ENCODE results near the gene OR5C1. TPM values are rescaled to one million over a fixed set of nuclear protein-coding genes. Genes with fewer than 3 reads are reported as not detected.
A peak's percentile ranks its signal among the peaks of the same experiment; 100 is the strongest.

Gene OR5C1
- total and polyA plus RNA-seq, 4 donors, result not detected

- H3K4me1 ChIP-seq (ENCODE audit: control insufficient read depth, insufficient read depth, low read length), result no peaks in the 10 kb centered on the region
- no peak for DNase-seq (ENCODE audit: low read depth in 4 of 6, low spot score in 6 of 6)
- no peaks in the 10 kb centered on the region for H3K27me3 ChIP-seq (ENCODE audit: control insufficient read depth, insufficient read depth, low read length)
- no peaks in the 10 kb centered on the region for H3K36me3 ChIP-seq (ENCODE audit: control insufficient read depth, insufficient read depth, low read length)
- no peak overlapping the region for H3K27ac ChIP-seq (ENCODE audit: low read depth, low read length)
- H3K9me3 ChIP-seq (ENCODE audit: control insufficient read depth, insufficient read depth, low read length), result no peaks in the 10 kb centered on the region
- H3K4me3 ChIP-seq (ENCODE audit: low read depth, low read length), result no peak overlapping the region
- 100% methylated on average over 1 of the region's 4 CpGs for WGBS (ENCODE audit: insufficient coverage)
Measured at GRCh38 chr9:122786338-122786737, 2.4 kb upstream of the OR5C1 start.

DNA sequence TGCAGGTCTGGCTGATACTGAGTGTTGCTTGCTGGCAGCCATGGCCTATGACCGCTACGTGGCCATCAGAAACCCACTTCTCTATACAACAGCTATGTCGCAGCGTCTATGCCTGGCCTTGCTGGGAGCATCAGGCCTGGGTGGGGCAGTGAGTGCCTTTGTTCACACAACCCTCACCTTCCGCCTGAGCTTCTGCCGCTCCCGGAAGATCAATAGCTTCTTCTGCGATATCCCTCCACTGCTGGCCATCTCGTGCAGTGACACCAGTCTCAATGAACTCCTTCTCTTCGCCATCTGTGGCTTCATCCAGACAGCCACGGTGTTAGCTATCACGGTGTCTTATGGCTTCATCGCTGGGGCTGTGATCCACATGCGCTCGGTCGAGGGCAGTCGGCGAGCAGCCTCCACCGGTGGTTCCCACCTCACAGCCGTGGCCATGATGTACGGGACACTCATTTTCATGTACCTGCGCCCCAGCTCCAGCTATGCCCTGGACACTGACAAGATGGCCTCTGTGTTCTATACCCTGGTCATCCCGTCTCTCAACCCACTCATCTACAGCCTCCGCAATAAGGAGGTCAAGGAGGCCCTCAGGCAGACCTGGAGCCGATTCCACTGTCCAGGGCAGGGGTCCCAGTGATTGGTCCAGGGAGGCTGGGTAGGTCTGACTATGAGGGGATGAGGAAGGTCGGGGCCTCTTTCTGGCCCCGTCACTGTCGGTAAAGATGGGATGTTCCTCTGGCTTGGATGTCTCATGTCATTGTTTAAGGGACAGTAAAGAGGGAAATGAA is 718 bp downstream of the OR5C1 start:
- H3K9me3 ChIP-seq (ENCODE audit: control insufficient read depth, insufficient read depth, low read length), result no peaks in the 10 kb centered on the region
- WGBS (ENCODE audit: insufficient coverage), result 94% methylated on average over 25 of the region's 28 CpGs
- no peak overlapping the region for H3K27ac ChIP-seq (ENCODE audit: low read depth, low read length)
- no peak for DNase-seq (ENCODE audit: low read depth in 4 of 6, low spot score in 6 of 6)
- H3K36me3 ChIP-seq (ENCODE audit: control insufficient read depth, insufficient read depth, low read length), result no peaks in the 10 kb centered on the region
- no peaks in the 10 kb centered on the region for H3K27me3 ChIP-seq (ENCODE audit: control insufficient read depth, insufficient read depth, low read length)
- no peaks in the 10 kb centered on the region for H3K4me1 ChIP-seq (ENCODE audit: control insufficient read depth, insufficient read depth, low read length)
- no peak overlapping the region for H3K4me3 ChIP-seq (ENCODE audit: low read depth, low read length)

DNA sequence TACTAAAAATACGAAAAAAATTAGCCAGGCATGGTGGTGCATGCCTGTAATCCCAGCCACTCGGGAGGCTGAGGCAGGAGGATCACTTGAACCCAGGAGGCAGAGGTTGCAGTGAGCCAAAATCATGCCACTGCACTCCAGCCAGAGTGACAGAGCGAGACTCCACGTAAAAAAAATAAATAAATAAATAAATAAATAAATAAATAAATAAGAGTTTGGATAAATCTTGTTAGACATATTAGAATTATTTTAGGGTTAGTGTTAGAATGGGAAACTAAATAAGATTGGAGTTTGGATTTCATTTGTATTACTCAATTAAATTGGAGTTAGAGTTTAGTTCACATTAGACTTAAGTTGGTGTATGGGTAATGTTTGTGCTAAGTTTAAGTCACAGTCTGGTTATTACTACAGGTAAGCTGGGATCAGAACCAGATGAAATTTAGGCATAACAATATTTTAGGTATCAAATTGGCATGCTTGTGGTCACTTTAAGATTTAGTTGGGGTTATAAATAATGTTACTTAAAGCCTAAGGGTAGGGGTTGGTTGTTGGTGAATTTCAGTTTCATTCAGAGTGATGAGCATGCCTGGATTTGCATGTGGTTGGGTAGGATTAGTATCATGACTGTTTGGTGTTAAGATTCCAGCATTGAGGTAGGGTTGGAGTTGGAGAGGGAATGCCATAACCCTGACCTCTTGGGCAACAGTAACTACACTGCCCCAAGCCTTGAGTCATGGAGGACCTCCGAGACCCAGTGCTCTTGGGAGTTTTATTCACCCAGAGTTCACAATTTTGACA is 3.3 kb downstream of the OR5C1 start:
- Histone ChIP-seq H3K27me3 (ENCODE audit: control insufficient read depth, insufficient read depth, low read length) (no peaks in the 10 kb centered on the region), H3K27ac (ENCODE audit: low read depth, low read length) (no peak overlapping the region), H3K4me3 (ENCODE audit: low read depth, low read length) (no peak overlapping the region), H3K9me3 (ENCODE audit: control insufficient read depth, insufficient read depth, low read length) (no peaks in the 10 kb centered on the region), H3K4me1 (ENCODE audit: control insufficient read depth, insufficient read depth, low read length) (no peaks in the 10 kb centered on the region), H3K36me3 (ENCODE audit: control insufficient read depth, insufficient read depth, low read length) (no peaks in the 10 kb centered on the region)
- DNase-seq (ENCODE audit: low read depth in 4 of 6, low spot score in 6 of 6), result no peak
- WGBS (ENCODE audit: insufficient coverage), result 89% methylated on average over 2 of the region's 5 CpGs

DNA sequence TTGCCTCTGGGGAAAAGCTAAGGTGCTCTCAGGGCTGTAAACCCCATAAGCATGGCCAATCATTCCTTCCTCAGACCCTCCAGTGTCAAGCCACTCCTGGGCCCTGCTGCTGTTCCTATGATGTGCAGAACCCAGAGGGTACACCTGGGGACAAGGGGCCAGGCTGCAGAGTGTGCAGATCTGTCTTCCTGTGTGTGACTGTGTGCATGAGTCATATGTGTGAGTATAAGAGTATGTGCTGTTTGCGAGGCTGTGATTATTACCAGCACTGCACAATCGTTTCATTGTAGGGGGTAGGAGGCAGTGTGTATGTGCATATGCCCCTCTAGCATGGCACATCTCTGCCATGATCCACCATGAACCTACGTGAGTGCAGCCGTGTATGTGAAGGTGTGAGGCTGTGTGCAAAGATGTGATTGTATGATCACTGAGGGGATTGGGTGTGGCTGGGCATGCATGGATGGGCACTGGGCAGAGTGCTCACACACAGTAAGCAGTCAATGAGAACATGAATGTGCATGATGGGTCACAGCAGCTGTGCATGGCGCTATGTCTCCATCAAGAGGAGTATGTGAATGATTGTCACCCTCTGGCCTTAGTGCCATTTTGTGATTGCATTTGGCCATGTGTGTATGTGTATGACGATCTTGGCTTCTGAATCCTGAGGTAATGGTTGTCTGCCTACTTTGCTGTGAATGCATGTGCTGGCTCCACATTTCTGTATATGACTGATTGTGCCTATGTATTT is 8.8 kb downstream of the OR5C1 start:
- no peak overlapping the region for H3K27ac ChIP-seq (ENCODE audit: low read depth, low read length)
- WGBS (ENCODE audit: insufficient coverage), result 94% methylated on average over 6 of the region's 6 CpGs
- DNase-seq (ENCODE audit: low read depth in 4 of 6, low spot score in 6 of 6), result peak in 1 of 6 donors; percentile 7
- no peaks in the 10 kb centered on the region for H3K4me1 ChIP-seq (ENCODE audit: control insufficient read depth, insufficient read depth, low read length)
- H3K36me3 ChIP-seq (ENCODE audit: control insufficient read depth, insufficient read depth, low read length), result no peaks in the 10 kb centered on the region
- no peak overlapping the region for H3K4me3 ChIP-seq (ENCODE audit: low read depth, low read length)
- no peaks in the 10 kb centered on the region for H3K9me3 ChIP-seq (ENCODE audit: control insufficient read depth, insufficient read depth, low read length)
- no peaks in the 10 kb centered on the region for H3K27me3 ChIP-seq (ENCODE audit: control insufficient read depth, insufficient read depth, low read length)

DNA sequence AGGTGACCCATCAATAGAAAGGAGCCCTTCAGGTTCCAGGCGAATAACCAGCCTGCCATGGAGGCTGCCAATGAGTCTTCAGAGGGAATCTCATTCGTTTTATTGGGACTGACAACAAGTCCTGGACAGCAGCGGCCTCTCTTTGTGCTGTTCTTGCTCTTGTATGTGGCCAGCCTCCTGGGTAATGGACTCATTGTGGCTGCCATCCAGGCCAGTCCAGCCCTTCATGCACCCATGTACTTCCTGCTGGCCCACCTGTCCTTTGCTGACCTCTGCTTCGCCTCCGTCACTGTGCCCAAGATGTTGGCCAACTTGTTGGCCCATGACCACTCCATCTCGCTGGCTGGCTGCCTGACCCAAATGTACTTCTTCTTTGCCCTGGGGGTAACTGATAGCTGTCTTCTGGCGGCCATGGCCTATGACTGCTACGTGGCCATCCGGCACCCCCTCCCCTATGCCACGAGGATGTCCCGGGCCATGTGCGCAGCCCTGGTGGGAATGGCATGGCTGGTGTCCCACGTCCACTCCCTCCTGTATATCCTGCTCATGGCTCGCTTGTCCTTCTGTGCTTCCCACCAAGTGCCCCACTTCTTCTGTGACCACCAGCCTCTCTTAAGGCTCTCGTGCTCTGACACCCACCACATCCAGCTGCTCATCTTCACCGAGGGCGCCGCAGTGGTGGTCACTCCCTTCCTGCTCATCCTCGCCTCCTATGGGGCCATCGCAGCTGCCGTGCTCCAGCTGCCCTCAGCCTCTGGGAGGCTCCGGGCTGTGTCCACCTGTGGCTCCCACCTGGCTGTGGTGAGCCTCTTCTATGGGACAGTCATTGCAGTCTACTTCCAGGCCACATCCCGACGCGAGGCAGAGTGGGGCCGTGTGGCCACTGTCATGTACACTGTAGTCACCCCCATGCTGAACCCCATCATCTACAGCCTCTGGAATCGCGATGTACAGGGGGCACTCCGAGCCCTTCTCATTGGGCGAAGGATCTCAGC is 11.6 kb downstream of the OR5C1 start, which contains the start of gene OR1K1:
TSS of gene OR1K1 (plus strand) at position 58 of the 995 bp plus-strand sequence. CDS start at position 58, 0 bp downstream.
- Histone ChIP-seq H3K4me3 (ENCODE audit: low read depth, low read length) (no peak within 1 kb of the TSS), H3K4me1 (ENCODE audit: control insufficient read depth, insufficient read depth, low read length) (no peaks in the 10 kb centered on the region), H3K36me3 (ENCODE audit: control insufficient read depth, insufficient read depth, low read length) (no peaks in the 10 kb centered on the region), H3K27ac (ENCODE audit: low read depth, low read length) (no peak within 1 kb of the TSS), H3K9me3 (ENCODE audit: control insufficient read depth, insufficient read depth, low read length) (no peaks in the 10 kb centered on the region), H3K27me3 (ENCODE audit: control insufficient read depth, insufficient read depth, low read length) (no peaks in the 10 kb centered on the region)
- 96% methylated on average over 30 of the region's 30 CpGs for WGBS (ENCODE audit: insufficient coverage)
- DNase-seq (ENCODE audit: low read depth in 4 of 6, low spot score in 6 of 6), result no peak

- Histone ChIP-seq H3K27ac (ENCODE audit: low read depth, low read length) (no peak overlapping the region), H3K36me3 (ENCODE audit: control insufficient read depth, insufficient read depth, low read length) (no peaks in the 10 kb centered on the region), H3K9me3 (ENCODE audit: control insufficient read depth, insufficient read depth, low read length) (no peaks in the 10 kb centered on the region), H3K4me3 (ENCODE audit: low read depth, low read length) (no peak overlapping the region), H3K27me3 (ENCODE audit: control insufficient read depth, insufficient read depth, low read length) (no peaks in the 10 kb centered on the region), H3K4me1 (ENCODE audit: control insufficient read depth, insufficient read depth, low read length) (peaks cover 4% of the 10 kb centered on the region)
- DNase-seq (ENCODE audit: low read depth in 4 of 6, low spot score in 6 of 6), result no peak
- no CpG with 5 or more reads among the region's 4 CpGs for WGBS (ENCODE audit: insufficient coverage)
Measured at GRCh38 chr9:122806661-122807060, 17.9 kb downstream of the OR5C1 start.

DNA sequence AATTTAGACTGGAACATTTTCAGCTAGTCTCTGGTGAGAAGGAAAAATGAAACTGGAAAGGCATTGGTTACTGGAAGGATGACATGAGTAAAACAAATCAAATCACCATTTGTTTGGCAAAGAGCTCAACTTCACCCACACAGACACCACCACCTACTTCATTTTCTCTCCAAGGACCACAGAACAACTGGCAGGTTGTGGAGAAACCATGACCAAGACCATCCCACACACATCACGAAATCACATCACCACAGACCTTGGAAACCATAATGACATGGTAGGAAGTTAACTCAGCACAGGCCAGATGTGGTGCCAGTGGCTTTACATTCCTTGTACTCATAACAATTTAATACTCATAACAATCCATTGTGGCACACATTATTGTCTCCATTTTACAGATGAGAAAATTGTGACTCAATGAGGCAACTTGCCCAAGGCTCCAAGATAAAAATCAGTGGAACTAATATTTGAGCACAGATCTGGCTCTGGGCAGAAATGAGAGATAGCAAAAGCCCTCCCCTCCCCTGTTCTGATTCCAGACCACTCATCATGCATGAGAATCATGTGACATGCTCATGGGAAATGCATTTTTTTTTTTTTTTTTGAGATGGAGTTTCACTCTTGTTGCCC is 18.7 kb downstream of the OR5C1 start:
- Histone ChIP-seq H3K9me3 (ENCODE audit: control insufficient read depth, insufficient read depth, low read length) (no peaks in the 10 kb centered on the region), H3K4me1 (ENCODE audit: control insufficient read depth, insufficient read depth, low read length) (peaks cover 4% of the 10 kb centered on the region), H3K27me3 (ENCODE audit: control insufficient read depth, insufficient read depth, low read length) (no peaks in the 10 kb centered on the region), H3K4me3 (ENCODE audit: low read depth, low read length) (no peak overlapping the region), H3K36me3 (ENCODE audit: control insufficient read depth, insufficient read depth, low read length) (no peaks in the 10 kb centered on the region), H3K27ac (ENCODE audit: low read depth, low read length) (no peak overlapping the region)
- WGBS (ENCODE audit: insufficient coverage), result no CpG with 5 or more reads among the region's 1 CpG
- DNase-seq (ENCODE audit: low read depth in 4 of 6, low spot score in 6 of 6), result no peak

GRCh38 chr9:122808141-122808540 is 19.4 kb downstream of the OR5C1 start:
- peaks cover 4% of the 10 kb centered on the region for H3K4me1 ChIP-seq (ENCODE audit: control insufficient read depth, insufficient read depth, low read length)
- H3K27ac ChIP-seq (ENCODE audit: low read depth, low read length), result no peak overlapping the region
- H3K27me3 ChIP-seq (ENCODE audit: control insufficient read depth, insufficient read depth, low read length), result no peaks in the 10 kb centered on the region
- no peaks in the 10 kb centered on the region for H3K9me3 ChIP-seq (ENCODE audit: control insufficient read depth, insufficient read depth, low read length)
- DNase-seq (ENCODE audit: low read depth in 4 of 6, low spot score in 6 of 6), result no peak
- WGBS (ENCODE audit: insufficient coverage), result 100% methylated on average over 3 of the region's 3 CpGs
- H3K36me3 ChIP-seq (ENCODE audit: control insufficient read depth, insufficient read depth, low read length), result no peaks in the 10 kb centered on the region
- no peak overlapping the region for H3K4me3 ChIP-seq (ENCODE audit: low read depth, low read length)

All from spinal cord (tissue), 10 donors.